HG02678 (cell line): Measurements from ENCODE around the gene NPAS3.

ENCODE experiments used
- ATAC-seq: cut with Tn5 transposase; IDR thresholded peaks from one replicate; pipeline ENCODE4 v1.9.1; 2021; ENCODE audit warnings: mild to moderate bottlenecking, moderate library complexity; ENCODE audit not compliant: unreplicated experiment

The NPAS3 gene

GRCh38 chr14:33315217-33315616 lies 376.5 kb downstream of the NPAS3 start:
- no peak for ATAC-seq

GRCh38 chr14:33315721-33316120 lies 377.0 kb downstream of the NPAS3 start:
- ATAC-seq = no peak

GRCh38 chr14:33317675-33318074 lies 379.0 kb downstream of the NPAS3 start:
- ATAC-seq = no peak

- ATAC-seq = no peak
Observed at GRCh38 chr14:33323979-33324378, 385.3 kb downstream of the NPAS3 start.

- no peak for ATAC-seq
Observed at GRCh38 chr14:33331176-33331949, 392.7 kb downstream of the NPAS3 start.

- ATAC-seq = no peak
Observed at GRCh38 chr14:33332497-33332896, 393.8 kb downstream of the NPAS3 start.

GRCh38 chr14:33335366-33335765 lies 396.7 kb downstream of the NPAS3 start:
- no peak for ATAC-seq

GRCh38 chr14:33342299-33342974 lies 403.8 kb downstream of the NPAS3 start:
- ATAC-seq = no peak

- no peak for ATAC-seq
Observed at GRCh38 chr14:33343016-33343415, 404.3 kb downstream of the NPAS3 start.

- ATAC-seq = no peak
Observed at GRCh38 chr14:33347796-33348195, 409.1 kb downstream of the NPAS3 start.

GRCh38 chr14:33348510-33348909 lies 409.8 kb downstream of the NPAS3 start:
- ATAC-seq = no peak

- ATAC-seq = no peak
Observed at GRCh38 chr14:33349871-33350270, 411.2 kb downstream of the NPAS3 start.

- ATAC-seq = no peak
Observed at GRCh38 chr14:33350366-33350990, 411.8 kb downstream of the NPAS3 start.

- no peak for ATAC-seq
Observed at GRCh38 chr14:33352821-33353220, 414.1 kb downstream of the NPAS3 start.

- no peak for ATAC-seq
Observed at GRCh38 chr14:33356181-33356580, 417.5 kb downstream of the NPAS3 start.

GRCh38 chr14:33357225-33358010 lies 418.7 kb downstream of the NPAS3 start:
- no peak for ATAC-seq

- ATAC-seq = no peak
Observed at GRCh38 chr14:33359288-33359881, 420.7 kb downstream of the NPAS3 start.

GRCh38 chr14:33362934-33363333 lies 424.3 kb downstream of the NPAS3 start:
- no peak for ATAC-seq

- no peak for ATAC-seq
Observed at GRCh38 chr14:33363682-33364081, 425.0 kb downstream of the NPAS3 start.

- no peak for ATAC-seq
Observed at GRCh38 chr14:33364466-33364865, 425.8 kb downstream of the NPAS3 start.

GRCh38 chr14:33369041-33369440 lies 430.4 kb downstream of the NPAS3 start:
- ATAC-seq = no peak
